Stimulated activated CD8-positive, alpha-beta memory T cell treated with anti-CD3 and anti-CD28 coated beads, Interleukin-12 subunit alpha, Interleukin-12 subunit beta, amount 100 ng/mL, for 1 hour (primary cell): ENCODE measurements around the gene RPRML.
"Not testable (repeated sequence)": the region's sequence is repeated elsewhere in the genome, so short reads cannot be mapped to it uniquely, and the experiment has no call there.

Experiments used
- DNase-seq: peaks from one replicate; pipeline ENCODE4 v3.0.0-alpha.2; 2020; ENCODE audit warnings: low read depth

RPRML gene

GRCh38 chr17:46979147-46979863, at the start of gene RPRML:
Gene RPRML, minus strand, starts transcription at chr17:46979253. Its CDS starts 246 bp downstream, at chr17:46979007.
- DNase-seq, result no peak

DNA sequence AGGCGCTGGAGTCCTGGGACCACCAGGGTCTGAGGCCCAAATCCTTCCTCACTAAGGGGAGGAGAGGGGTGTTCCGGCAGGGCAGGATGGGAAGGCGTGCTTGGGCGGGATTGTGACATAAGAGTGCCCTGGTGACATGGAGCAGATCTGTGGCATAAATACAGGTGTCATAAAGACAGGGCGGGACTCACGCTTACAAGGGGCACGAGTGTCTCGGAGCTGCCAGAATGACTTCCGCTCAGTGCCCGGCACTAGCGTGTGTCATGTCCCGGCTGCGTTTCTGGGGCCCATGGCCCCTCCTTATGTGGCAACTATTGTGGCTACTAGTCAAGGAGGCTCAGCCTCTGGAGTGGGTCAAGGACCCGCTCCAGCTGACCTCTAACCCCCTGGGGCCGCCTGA, 37.9 kb upstream of the RPRML start:
- not testable (repeated sequence) for DNase-seq

DNA sequence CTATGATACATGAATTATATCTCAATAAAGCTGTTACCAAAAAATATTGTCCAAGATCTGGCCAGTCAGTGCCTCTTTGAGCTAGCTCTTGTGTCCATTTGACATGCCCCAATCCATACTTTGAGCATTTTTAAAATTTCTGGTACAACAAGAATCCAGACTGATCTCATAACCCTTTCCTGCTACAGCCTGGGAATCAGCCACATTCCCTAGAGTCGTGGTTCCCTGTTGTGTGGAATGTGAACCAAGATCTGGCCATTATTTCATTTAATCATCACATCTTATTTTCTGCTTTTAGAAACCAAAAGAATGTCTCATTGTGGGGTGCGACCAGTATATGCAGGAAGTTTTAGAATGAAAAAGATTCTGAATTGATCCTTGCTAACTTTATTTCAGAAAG, 34.3 kb upstream of the RPRML start:
- DNase-seq, result no peak

GRCh38 chr17:47012457-47012856, 33.4 kb upstream of the RPRML start:
- no peak for DNase-seq

DNA sequence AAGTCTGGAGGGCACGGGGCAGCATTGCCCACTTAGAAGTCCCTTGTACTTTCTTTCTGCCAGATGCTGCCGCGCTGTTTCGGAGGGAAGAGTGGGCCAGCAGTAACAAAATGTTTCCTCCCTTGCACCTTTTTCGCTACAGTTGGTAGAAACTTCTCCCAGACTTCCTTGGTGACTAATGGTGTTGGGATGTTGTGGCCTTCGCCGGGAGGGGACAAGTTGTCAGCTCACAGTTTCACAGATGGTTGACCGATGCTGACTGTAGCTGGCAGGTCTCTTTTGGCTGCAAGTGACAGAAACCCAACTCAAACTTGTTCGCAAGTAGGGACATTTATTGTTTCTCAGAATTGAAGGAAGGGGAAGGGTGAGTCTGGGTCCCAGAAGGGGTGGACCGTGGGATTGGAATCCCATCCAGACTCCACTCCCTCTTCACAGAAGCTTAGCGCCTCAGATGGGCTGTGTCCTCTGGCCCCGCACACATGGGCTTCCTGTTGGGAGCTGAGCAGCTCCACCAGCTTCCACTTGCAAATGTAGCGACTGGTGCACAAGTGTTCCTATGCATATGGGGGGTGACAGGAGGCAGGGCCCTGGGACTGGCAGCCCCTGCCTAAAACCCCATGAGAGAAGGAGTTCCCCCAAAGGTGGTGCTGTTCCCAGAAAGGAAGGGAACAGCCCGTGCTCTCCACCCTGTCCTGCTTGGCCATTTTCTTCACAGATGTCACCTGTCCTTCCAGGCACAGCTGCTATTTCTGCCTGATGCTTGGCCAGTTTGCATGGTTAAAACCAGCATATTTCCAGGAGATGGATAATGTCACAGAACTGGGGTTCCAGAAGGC, 30.9 kb upstream of the RPRML start:
- no peak for DNase-seq

DNA sequence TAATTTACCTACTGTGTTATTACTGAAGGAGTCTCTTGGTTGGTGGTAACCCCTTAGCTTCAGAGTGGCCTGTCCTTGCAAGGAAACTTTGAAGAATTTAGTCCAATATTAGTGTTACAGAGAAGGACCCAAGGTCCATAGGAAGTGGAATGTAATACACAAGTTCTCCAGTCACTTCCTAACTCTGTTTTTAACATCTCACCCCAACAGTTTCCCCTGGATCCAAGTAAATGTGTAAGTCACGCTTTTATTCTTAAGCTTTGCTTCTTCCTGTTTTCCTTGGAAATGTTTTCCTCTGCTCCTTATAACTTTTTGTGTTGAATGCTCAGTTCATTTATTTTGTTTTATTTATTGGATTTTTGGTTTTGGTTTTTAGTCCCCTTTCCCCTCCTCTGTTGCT, 25.9 kb upstream of the RPRML start:
- no peak for DNase-seq

DNA sequence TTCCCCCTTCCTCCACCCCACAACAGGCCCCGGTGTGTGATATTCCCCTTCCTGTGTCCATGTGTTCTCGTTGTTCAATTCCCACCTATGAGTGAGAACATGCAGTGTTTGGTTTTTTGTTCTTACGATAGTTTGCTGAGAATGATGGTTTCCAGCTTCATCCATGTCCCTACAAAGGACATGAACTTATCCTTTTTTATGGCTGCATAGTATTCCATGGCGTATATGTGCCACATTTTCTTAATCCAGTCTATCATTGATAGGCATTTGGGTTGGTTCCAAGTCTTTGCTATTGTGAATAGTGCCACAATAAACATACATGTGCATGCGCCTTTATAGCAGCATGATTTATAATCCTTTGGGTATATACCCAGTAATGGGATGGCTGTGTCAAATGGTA, 24.8 kb upstream of the RPRML start:
- not testable (repeated sequence) for DNase-seq

DNA sequence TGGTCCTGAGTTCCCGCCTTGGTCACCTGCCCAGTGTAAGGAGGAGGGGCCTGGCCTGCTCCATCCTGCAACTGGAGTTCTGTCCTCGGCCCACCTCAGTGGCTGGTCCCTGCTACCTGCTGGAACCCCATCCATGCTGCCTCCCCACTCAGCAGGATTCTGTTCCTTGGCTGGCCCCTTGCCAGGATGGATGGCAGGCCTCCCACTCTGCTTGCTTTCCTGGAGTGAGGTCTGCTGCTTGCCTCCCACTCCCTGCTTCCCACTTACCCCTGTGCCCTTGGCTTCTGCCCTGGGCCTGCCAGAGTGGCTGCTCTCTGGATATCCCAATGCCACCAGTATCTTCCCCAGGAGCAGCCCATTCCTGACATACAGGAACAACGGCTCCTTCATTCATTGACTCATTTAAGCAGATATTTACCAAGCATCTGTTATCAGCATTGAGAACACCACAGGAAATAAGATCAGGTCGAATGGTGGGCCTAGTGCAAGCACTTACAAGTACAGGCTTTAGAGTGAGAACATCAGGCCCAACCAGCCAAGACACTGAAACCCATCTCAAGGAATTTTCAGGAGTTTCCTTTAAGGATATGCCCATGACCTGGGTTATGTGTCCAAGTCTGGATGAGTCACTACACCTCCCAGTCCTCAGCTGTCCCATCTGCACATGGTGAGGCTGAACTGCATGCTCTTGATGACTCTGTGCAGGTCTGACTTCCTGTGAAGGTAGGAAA, 17.0 kb upstream of the RPRML start:
- no peak for DNase-seq

GRCh38 chr17:46994993-46995392, 15.9 kb upstream of the RPRML start:
- DNase-seq, result no peak

GRCh38 chr17:46991617-46992016, 12.6 kb upstream of the RPRML start:
- no peak for DNase-seq

DNA sequence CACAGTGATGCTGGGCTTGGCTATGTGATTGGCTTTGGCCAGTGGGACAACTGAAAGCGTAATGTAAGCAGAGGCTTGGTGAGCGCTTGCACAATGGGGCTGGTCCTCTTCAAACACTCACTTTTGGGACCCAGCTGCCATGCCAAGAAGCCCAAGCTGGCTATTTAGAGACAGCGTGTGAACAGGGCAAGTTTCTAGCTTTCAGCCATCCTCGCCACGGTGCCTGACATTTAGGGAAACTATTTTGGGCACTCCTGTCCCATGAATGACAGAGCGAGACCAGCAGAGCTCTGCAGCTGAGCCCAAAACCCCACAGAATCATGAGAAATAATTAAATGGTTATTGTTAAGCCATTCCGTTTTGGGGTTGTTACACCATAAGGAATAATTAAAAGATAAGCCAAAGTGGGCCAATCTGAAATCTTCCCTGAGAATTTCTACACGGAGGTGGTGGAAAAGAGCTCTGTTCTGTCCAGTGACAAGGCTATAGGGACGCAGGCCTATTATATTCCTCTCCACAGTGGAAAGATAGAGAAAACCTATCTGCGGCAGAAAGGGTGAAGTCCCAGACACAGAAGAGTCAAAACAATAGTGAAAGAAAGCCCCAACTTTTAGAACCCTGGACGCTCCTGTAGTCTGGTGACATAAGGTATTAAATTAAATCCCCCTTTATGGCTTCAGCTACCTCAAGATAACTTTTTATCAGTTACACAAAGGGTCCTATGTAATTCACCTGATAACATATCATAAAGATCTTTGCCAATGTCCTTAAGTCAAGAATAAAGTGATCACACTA, 10.8 kb upstream of the RPRML start:
- no peak for DNase-seq

DNA sequence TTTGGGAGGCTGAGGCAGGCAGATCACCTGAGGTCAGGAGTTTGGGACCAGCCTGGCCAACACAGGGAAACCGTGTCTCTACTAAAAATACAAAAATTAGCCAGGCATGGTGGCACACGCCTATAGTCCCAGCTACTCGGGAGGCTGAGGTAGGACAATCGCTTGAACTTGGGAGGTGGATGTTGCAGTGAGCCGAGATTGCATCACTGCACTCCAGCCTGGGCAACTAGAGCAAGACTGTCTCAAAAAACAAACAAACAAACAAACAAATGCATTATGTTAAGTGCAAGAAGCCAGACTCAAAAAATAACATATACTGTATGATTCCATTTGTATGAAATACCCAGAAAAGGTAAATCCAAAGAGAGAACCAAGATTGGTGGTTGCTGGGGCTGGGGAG, 8.9 kb upstream of the RPRML start:
- DNase-seq, result not testable (repeated sequence)

DNA sequence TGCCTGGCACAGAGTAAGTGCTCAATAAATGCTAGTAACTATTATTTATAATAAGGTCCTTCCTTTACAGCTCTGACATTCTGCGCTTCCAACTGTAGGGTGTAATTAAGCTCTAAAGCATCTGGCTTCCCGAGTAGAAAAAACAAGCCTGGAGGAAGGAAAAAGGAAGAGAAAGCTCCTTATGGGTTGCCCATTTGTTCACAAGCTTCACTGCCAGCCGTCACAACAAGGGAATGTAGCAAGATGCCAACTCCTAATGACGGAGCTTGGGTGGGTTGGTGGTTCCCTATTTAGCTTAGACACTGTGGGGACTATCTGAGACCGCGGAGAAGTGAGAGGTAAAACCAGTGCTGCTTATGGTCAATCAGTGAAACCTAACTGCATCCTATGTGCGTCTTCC, 7.3 kb upstream of the RPRML start:
- no peak for DNase-seq

- DNase-seq, result no peak
These were observed 5.8 kb upstream of the RPRML start for GRCh38 chr17:46984892-46985291.

DNA sequence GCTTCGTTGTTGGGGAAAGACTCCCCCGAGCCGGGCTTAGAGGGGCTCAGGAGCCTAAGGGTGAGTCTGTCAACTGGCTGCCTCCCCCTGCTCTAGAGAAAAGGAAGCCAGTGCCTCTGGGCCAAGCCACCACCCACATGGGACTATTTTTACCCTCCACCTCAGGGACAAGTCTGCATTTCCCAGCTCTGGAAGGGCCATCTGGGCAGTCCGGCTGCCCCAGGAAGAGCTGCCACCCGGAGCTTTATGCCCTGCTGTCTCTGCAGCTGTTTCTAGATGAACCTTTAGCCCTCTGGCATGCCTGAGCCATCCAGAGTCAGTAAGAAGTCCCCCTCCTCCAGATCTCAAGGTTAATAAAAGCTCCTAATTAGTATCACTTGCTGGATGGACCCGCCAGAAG, 5.3 kb upstream of the RPRML start:
- no peak for DNase-seq

- no peak for DNase-seq
These were observed 4.7 kb upstream of the RPRML start for GRCh38 chr17:46983782-46984181.

- no peak for DNase-seq
These were observed 3.5 kb upstream of the RPRML start for GRCh38 chr17:46982577-46982976.

- no peak for DNase-seq
These were observed 435 bp downstream of the RPRML start for GRCh38 chr17:46978489-46979146.

GRCh38 chr17:46977750-46978488, 1.1 kb downstream of the RPRML start:
- no peak for DNase-seq

DNA sequence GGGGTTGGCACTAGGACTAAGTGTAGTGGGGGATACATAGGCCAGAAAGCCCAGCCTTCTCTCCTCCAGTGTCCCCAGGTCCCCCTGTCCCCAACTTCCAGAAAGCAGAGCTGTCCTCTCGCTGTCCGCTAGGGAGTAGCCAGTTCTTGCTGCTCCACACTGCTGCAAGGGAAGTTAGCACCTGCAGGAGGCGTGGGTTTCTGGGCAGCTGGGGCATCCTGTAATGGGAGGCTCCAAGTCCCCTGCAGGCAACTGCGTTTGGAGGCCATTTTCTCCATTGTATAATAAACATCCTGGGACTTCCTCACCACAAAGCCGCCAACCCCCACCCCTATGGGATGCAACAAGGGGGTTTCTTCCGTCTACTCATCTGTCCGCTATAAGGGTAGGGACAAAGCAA, 1.7 kb downstream of the RPRML start:
- DNase-seq, result no peak
